ENCODE measurements around the gene OOEP.
A peak's percentile ranks its signal among the peaks of the same experiment; 100 is the strongest.
"Not testable (repeated sequence)": the region's sequence is repeated elsewhere in the genome, so short reads cannot be mapped to it uniquely, and the experiment has no call there.

OOEP gene

DNA sequence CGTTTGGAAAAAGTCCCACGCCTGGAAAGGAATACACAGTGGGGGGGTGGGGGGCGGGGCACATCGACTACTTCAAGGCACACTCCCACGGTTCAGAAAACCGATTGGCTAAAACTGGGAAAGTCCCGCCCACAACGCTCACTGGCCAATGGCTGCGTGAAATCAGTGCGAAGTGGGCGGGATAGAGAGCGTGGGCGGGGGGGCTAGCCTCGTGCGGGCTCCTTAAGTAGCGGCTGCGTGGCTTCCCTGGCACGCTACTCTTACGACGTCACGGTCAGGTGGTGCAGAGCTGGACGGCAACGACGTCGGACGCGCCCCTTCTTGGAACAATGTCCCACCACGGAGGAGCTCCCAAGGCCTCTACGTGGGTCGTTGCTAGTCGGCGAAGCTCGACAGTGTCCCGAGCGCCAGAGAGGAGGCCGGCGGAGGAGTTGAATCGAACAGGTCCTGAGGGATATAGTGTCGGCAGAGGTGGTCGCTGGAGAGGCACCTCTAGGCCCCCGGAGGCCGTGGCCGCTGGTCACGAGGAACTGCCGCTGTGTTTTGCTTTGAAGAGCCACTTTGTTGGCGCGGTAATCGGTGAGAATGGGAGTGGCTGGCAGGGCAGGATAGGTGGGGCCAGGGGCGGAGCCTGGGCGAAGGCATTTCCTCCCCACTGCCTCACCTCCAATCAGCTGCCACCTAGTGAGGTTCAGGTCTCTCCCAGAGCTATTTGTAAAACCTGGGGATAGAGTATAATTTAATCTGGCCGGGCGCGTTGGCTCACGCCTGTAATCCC is 25.1 kb upstream of the OOEP start, which contains the start of gene DDX43:
TSS of gene DDX43 (plus strand) at position 252 of the 778 bp plus-strand sequence. CDS start at position 330, 78 bp downstream.
- Mint-ChIP-seq H3K27ac (no peak within 1 kb of the TSS), H3K27me3 (ENCODE audit: low read depth) (peaks cover 8% of the 10 kb centered on the region), H3K4me3 (no peak within 1 kb of the TSS), H3K4me1 (no peaks in the 10 kb centered on the region), H3K36me3 (ENCODE audit: low read depth) (no peaks in the 10 kb centered on the region), H3K9me3 (no peaks in the 10 kb centered on the region)
- TF ChIP-seq, protein P1, sequence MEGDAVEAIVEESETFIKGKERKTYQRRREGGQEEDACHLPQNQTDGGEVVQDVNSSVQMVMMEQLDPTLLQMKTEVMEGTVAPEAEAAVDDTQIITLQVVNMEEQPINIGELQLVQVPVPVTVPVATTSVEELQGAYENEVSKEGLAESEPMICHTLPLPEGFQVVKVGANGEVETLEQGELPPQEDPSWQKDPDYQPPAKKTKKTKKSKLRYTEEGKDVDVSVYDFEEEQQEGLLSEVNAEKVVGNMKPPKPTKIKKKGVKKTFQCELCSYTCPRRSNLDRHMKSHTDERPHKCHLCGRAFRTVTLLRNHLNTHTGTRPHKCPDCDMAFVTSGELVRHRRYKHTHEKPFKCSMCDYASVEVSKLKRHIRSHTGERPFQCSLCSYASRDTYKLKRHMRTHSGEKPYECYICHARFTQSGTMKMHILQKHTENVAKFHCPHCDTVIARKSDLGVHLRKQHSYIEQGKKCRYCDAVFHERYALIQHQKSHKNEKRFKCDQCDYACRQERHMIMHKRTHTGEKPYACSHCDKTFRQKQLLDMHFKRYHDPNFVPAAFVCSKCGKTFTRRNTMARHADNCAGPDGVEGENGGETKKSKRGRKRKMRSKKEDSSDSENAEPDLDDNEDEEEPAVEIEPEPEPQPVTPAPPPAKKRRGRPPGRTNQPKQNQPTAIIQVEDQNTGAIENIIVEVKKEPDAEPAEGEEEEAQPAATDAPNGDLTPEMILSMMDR (IDR thresholded peaks at IDR 0.05; ENCODE audit: unreplicated experiment in 3 of 3) = no peak

DNA sequence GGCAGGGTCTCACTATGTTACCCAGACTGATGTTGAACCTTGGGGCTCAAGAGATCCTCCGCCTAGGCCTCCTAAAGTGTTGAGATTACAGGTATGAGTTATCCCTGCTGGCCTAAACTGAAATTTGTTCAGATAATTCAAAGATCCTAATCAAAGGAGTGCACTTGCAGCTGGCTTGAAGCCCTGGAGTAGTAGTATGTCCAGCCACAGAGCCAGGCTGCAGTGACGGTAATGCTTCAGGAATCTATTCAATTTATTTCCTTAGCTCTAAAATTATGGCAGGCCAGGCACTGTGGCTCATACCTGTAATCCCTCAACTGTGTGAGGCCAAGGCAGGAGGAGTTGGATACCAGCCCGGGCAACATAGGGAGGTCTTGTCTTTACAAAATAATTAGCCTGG is 23.6 kb upstream of the OOEP start:
- TF ChIP-seq, protein P1 (IDR thresholded peaks at IDR 0.05; ENCODE audit: unreplicated experiment in 3 of 3) = no peak
- H3K9me3 Mint-ChIP-seq = no peaks in the 10 kb centered on the region
- H3K27me3 Mint-ChIP-seq (ENCODE audit: low read depth) = peaks cover 16% of the 10 kb centered on the region
- no peak overlapping the region for H3K27ac Mint-ChIP-seq
- no peaks in the 10 kb centered on the region for H3K36me3 Mint-ChIP-seq (ENCODE audit: low read depth)
- H3K4me3 Mint-ChIP-seq = no peak overlapping the region
- H3K4me1 Mint-ChIP-seq = no peaks in the 10 kb centered on the region

DNA sequence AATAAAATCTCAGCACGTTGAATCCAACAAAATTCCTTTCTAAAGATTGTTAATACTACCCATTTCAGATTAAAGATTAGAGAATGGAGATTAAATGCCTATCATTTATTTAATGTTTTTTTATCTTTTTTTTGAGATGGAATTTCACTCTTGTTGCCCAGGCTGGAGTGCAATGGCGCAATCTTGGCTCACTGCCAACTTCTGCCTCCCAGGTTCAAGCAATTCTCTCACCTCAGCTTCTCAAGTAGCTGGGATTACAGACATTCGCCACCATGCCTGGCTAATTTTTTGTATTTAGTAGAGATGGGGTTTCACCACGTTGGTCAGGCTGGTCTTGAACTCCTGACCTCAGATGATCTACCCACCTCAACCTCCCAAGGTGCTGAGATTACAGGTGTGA is 22.5 kb upstream of the OOEP start:
- H3K4me3 Mint-ChIP-seq; H3K27ac Mint-ChIP-seq; H3K9me3 Mint-ChIP-seq; H3K36me3 Mint-ChIP-seq (ENCODE audit: low read depth); H3K4me1 Mint-ChIP-seq: not testable (repeated sequence)
- H3K27me3 Mint-ChIP-seq (ENCODE audit: low read depth) = peaks cover 20% of the 10 kb centered on the region

DNA sequence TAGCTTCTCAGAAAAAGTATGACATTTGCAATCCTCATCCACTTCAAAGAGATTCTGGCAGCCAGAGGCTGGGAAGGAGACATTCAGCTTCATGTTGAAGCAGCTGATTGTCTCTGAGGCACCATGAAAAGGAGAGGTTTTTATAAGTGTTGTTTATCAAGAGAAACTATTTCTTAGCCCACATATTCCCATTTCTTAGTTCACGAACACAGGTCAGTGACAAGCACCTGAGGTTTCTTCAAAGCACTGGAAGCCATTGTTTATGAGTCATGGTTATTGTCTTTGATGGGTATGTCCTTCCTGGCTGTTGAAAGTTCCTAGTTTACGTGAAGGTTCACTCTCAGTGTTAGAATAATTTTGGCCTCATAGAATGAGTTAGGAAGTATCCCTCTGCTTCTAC is 22.0 kb upstream of the OOEP start:
- no peak overlapping the region for H3K27ac Mint-ChIP-seq
- H3K9me3 Mint-ChIP-seq = no peaks in the 10 kb centered on the region
- no peak overlapping the region for H3K4me3 Mint-ChIP-seq
- H3K27me3 Mint-ChIP-seq (ENCODE audit: low read depth) = peaks cover 20% of the 10 kb centered on the region
- no peaks in the 10 kb centered on the region for H3K4me1 Mint-ChIP-seq
- TF ChIP-seq, protein P1 (IDR thresholded peaks at IDR 0.05; ENCODE audit: unreplicated experiment in 3 of 3) = no peak
- H3K36me3 Mint-ChIP-seq (ENCODE audit: low read depth) = no peaks in the 10 kb centered on the region

DNA sequence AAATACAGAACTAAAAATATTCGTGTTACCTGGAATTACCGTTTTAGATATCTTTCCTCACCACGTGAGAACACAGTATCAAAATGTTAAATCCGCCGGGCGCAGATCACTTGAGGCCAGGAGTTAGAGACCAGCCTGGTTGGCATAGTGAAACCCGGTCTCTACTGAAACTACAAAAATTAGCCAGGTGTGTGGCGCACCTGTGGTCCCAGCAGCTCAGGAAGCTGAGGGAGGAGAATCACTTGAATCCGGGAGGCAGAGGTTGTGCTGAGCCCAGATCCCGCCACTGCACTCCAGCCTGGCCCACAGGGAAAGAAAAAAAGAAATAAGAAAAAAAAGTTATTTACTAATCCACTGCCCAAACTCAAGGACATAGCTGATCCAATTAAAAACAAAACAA is 20.2 kb upstream of the OOEP start:
- no peaks in the 10 kb centered on the region for H3K36me3 Mint-ChIP-seq (ENCODE audit: low read depth)
- TF ChIP-seq, protein P1 (IDR thresholded peaks at IDR 0.05; ENCODE audit: unreplicated experiment in 3 of 3) = no peak
- H3K4me3 Mint-ChIP-seq = no peak overlapping the region
- peaks cover 20% of the 10 kb centered on the region for H3K27me3 Mint-ChIP-seq (ENCODE audit: low read depth)
- H3K9me3 Mint-ChIP-seq = no peaks in the 10 kb centered on the region
- no peaks in the 10 kb centered on the region for H3K4me1 Mint-ChIP-seq
- H3K27ac Mint-ChIP-seq = no peak overlapping the region

DNA sequence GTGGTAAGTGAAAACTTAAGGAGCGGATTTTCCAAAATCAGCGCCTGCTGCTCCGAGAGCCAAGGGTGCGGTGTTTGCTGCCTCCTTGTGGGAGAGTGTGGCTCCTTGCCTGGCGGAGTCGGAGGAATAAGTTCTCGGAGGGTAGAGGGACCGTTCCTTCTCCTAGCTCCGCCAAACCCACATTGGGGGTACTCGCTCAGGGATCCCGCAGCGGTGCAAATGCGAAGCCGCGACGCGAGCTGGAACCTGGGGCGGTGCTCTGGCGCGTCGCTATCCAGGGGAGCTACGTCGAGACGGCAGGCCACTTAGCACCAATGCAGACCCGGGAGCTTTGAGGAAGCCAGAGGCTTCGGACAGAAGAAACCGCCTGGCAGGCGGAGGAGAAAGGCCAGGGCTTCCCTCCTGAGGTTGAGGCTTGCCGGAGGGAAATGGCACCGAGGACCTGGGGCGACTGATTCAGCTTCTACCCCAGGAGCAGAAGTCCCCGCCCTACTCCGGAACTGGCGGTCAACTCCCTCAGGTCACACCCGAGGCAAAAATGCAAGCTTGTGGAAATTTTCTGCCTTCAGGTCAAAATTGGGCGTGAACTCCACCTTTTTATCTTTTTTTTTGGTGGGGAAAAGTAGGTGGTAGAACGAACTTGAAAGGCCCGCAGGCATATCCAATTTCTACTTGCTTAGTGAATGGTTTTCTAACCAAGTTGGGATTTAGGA is 19.3 kb upstream of the OOEP start:
- TF ChIP-seq, protein P1 (IDR thresholded peaks at IDR 0.05; ENCODE audit: unreplicated experiment in 3 of 3) = peak; percentile 57 to 63 (median 62)
- Mint-ChIP-seq H3K4me3 (peak overlapping the region; percentile 83 to 86 (median 84)), H3K27me3 (ENCODE audit: low read depth) (peaks cover 25% of the 10 kb centered on the region), H3K9me3 (no peaks in the 10 kb centered on the region), H3K36me3 (ENCODE audit: low read depth) (no peaks in the 10 kb centered on the region), H3K27ac (no peak overlapping the region), H3K4me1 (no peaks in the 10 kb centered on the region)
